Upper lobe of left lung (tissue), 4 donors: ENCODE results near the gene SLC22A12.

Source experiments
- CTCF ChIP-seq, 6 experiments: fragments of 450-650 bp in 4 of 6; fragments of 200-600 bp in 2 of 6; sonication (generic) in 2 of 6; IDR thresholded peaks; one replicate each; pipeline ENCODE4 v1.5.1; 2016 to 2019; ENCODE audit warnings: antibody characterized with exemption in 6 of 6
- POLR2A ChIP-seq, 4 donors: fragments of 450-650 bp; IDR thresholded peaks; one replicate each; pipeline ENCODE4 v1.5.1; 2016 to 2017; ENCODE audit warnings: antibody characterized with exemption in 4 of 4, mild to moderate bottlenecking in 2 of 4

DNA sequence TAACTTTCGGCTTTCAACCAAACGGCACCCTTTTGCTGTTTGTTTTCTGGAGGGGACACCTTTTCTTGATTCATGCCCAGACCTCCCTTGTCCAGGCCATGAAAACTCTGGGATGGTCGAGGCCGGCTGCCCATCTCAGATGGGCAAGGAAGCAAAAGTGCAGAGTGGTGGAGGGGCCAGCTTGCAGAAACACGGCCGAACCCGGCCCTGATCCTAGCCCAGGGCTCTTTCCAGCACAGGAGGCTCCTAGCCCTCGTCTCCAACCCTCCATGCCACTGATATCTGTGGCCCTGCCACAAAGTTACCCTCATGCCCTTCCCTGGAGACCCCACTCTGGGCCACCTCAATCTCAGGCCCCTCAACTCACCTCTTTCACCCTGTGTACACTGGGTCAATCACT lies 18.9 kb upstream of the SLC22A12 start:
- no peak for TF ChIP-seq CTCF (IDR thresholded peaks at IDR 0.05)
- no peak for TF ChIP-seq POLR2A (IDR thresholded peaks at IDR 0.05)
